OCI-LY3 (cell line): ENCODE data around the gene DHPS.

ENCODE experiments used
- EZH2phosphoT487 ChIP-seq: fragments of 200-600 bp; shearing (Covaris generic); IDR thresholded peaks from 2 replicates; pipeline ENCODE4 v1.6.1; 2018; ENCODE audit warnings: antibody characterized with exemption, mixed run types, low read depth
- TF ChIP-seq, protein P1 (sequence below): fragments of 200-600, 300-600 bp; sonication (generic); IDR thresholded peaks from 2 replicates; pipeline ENCODE4 v1.5.1; 2014; ENCODE audit warnings: antibody characterized with exemption, low read length, low read depth

DNA sequence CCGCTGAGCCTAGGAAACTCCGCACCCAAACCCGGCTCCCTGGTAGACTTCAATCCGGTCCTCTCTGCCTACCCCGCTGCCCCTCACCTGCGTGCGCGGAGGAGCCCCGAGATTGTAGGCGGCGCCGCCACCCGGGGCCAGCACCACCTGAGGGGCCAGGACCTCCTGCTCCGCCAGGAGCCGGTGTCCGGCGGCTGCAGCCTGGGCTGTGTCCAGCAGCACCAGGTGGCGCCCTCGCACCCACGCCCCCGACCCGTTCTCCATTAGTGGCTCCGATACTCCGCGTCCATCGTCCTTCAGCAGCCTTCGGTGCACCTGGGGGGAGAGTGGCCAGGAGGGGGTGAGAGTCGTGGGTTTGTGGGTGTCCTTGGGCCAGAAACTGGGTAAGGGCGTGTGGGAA, 33.6 kb downstream of the DHPS start:
- TF ChIP-seq, protein P1, sequence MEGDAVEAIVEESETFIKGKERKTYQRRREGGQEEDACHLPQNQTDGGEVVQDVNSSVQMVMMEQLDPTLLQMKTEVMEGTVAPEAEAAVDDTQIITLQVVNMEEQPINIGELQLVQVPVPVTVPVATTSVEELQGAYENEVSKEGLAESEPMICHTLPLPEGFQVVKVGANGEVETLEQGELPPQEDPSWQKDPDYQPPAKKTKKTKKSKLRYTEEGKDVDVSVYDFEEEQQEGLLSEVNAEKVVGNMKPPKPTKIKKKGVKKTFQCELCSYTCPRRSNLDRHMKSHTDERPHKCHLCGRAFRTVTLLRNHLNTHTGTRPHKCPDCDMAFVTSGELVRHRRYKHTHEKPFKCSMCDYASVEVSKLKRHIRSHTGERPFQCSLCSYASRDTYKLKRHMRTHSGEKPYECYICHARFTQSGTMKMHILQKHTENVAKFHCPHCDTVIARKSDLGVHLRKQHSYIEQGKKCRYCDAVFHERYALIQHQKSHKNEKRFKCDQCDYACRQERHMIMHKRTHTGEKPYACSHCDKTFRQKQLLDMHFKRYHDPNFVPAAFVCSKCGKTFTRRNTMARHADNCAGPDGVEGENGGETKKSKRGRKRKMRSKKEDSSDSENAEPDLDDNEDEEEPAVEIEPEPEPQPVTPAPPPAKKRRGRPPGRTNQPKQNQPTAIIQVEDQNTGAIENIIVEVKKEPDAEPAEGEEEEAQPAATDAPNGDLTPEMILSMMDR, result no peak
- TF ChIP-seq EZH2phosphoT487, result no peak
